Activated naive CD8-positive, alpha-beta T cell treated with anti-CD3 and anti-CD28 coated beads, Interleukin-2, amount 50 U/mL, for 16 hours (primary cell): ENCODE measurements around the gene HPX.

Experiments used
- DNase-seq: peaks from one replicate; pipeline ENCODE4 v3.0.0-alpha.2; 2020; ENCODE audit warnings: low read depth, low spot score

Gene HPX

GRCh38 chr11:6390718-6391469, 49.9 kb downstream of the HPX start:
- no peak for DNase-seq

DNA sequence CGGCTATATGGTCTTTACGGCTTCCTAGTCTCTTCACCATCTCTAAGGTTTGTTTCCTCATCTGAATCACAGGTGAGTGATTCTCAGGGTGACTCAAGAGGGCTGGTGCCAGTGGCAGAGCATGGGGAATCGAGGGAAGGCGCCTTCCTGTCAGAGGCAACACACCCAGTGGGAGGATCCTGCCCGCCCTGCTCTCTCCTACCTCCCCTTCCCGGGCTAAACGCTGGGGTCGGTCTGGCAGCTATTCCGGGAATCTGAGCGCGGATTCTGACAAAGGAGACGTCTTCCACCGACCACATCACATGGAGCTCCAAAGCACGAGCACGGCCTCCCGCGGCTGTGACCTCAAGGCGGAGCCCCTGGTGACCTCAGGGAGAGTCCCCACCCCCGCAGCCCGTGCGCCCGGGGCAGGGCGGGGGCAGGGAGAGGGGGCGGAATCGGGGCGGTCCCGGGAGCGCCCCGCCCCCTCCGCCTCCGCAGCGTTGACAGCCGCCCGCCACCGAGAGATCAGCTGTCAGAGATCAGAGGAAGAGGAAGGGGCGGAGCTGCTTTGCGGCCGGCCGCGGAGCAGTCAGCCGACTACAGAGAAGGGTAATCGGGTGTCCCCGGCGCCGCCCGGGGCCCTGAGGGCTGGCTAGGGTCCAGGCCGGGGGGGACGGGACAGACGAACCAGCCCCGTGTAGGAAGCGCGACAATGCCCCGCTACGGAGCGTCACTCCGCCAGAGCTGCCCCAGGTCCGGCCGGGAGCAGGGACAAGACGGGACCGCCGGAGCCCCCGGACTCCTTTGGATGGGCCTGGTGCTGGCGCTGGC, 50.7 kb downstream of the HPX start, which contains the start of gene SMPD1:
SMPD1 (plus strand) TSS at position 570 of the 813 bp plus-strand sequence; CDS start at position 695, 125 bp downstream.
- peak; percentile 83 for DNase-seq

GRCh38 chr11:6388748-6389147, 52.0 kb downstream of the HPX start:
- DNase-seq, result no peak

- DNase-seq, result no peak
Observed at GRCh38 chr11:6387811-6388599, 52.8 kb downstream of the HPX start.

GRCh38 chr11:6385046-6385777, 55.6 kb downstream of the HPX start:
- no peak for DNase-seq
